ENCODE results near the gene CASQ2. TPM values are rescaled to one million over a fixed set of nuclear protein-coding genes. Genes with fewer than 3 reads are reported as not detected.
A peak's percentile ranks its signal among the peaks of the same experiment; 100 is the strongest.

The CASQ2 gene
- total and polyA plus RNA-seq, 9 of the 15 experiments (the other 6 are each of a cell fraction or from before 2014, with no cell fraction given), result not detected

DNA sequence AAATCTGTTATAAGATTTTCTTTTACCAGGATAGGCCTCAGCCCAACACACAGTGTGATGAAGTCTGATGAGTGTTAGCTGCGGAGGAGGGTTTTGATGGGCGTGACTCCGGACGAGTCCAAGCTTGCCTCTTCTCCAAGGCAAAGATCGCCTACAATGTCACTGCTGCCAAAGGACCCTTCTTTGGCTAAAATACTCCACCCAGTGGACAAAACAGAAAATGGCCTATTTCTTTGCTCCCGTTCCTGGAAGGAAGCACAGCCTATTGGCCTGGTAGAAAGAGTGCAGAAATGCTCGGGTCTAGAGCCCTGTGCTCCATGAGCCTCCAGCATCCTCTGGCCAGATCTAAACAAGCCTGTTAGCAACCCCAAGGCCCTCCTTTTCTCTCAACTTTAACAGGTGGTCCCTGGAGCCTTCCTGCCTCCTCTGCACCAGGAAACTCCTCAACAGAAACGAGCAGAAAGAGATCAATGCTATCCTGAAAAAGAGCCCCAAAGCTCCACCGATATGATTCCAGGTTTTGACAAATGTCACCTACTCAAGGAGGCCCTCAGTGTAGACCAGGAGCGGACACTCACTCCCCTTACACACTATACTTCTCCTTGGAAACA is 3.4 kb upstream of the CASQ2 start (continued):
- TF ChIP-seq ID3 (CRISPR knock-in tag; IDR thresholded peaks at IDR 0.05) (no peak), ID3 (tag; IDR thresholded peaks at IDR 0.05) (no peak), LARP7 (IDR thresholded peaks at IDR 0.05) (no peak), SRSF7 (optimal IDR thresholded peaks at IDR 0.05; ENCODE audit: low read depth, low read length) (no peak), ZNF165 (CRISPR knock-in tag; IDR thresholded peaks at IDR 0.05; ENCODE audit: borderline replicate concordance) (no peak), PKNOX1 (IDR thresholded peaks at IDR 0.05) (peak; percentile 83), DEAF1 (CRISPR knock-in tag; IDR thresholded peaks at IDR 0.05) (peak; percentile 80), BRCA1 (IDR thresholded peaks at IDR 0.05) (no peak), BRCA1 (CRISPR knock-in tag; IDR thresholded peaks at IDR 0.05) (no peak), ZNF589 (CRISPR knock-in tag; IDR thresholded peaks at IDR 0.05; ENCODE audit: low read depth) (no peak), SAP30 (IDR thresholded peaks at IDR 0.05; ENCODE audit: borderline replicate concordance, insufficient read depth, low read depth, low read length, poor library complexity, severe bottlenecking) (no peak)
- TF ChIP-seq, protein P1, sequence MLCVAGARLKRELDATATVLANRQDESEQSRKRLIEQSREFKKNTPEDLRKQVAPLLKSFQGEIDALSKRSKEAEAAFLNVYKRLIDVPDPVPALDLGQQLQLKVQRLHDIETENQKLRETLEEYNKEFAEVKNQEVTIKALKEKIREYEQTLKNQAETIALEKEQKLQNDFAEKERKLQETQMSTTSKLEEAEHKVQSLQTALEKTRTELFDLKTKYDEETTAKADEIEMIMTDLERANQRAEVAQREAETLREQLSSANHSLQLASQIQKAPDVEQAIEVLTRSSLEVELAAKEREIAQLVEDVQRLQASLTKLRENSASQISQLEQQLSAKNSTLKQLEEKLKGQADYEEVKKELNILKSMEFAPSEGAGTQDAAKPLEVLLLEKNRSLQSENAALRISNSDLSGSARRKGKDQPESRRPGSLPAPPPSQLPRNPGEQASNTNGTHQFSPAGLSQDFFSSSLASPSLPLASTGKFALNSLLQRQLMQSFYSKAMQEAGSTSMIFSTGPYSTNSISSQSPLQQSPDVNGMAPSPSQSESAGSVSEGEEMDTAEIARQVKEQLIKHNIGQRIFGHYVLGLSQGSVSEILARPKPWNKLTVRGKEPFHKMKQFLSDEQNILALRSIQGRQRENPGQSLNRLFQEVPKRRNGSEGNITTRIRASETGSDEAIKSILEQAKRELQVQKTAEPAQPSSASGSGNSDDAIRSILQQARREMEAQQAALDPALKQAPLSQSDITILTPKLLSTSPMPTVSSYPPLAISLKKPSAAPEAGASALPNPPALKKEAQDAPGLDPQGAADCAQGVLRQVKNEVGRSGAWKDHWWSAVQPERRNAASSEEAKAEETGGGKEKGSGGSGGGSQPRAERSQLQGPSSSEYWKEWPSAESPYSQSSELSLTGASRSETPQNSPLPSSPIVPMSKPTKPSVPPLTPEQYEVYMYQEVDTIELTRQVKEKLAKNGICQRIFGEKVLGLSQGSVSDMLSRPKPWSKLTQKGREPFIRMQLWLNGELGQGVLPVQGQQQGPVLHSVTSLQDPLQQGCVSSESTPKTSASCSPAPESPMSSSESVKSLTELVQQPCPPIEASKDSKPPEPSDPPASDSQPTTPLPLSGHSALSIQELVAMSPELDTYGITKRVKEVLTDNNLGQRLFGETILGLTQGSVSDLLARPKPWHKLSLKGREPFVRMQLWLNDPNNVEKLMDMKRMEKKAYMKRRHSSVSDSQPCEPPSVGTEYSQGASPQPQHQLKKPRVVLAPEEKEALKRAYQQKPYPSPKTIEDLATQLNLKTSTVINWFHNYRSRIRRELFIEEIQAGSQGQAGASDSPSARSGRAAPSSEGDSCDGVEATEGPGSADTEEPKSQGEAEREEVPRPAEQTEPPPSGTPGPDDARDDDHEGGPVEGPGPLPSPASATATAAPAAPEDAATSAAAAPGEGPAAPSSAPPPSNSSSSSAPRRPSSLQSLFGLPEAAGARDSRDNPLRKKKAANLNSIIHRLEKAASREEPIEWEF (CRISPR knock-in tag; IDR thresholded peaks at IDR 0.05), result no peak
- TF ChIP-seq, protein P2, sequence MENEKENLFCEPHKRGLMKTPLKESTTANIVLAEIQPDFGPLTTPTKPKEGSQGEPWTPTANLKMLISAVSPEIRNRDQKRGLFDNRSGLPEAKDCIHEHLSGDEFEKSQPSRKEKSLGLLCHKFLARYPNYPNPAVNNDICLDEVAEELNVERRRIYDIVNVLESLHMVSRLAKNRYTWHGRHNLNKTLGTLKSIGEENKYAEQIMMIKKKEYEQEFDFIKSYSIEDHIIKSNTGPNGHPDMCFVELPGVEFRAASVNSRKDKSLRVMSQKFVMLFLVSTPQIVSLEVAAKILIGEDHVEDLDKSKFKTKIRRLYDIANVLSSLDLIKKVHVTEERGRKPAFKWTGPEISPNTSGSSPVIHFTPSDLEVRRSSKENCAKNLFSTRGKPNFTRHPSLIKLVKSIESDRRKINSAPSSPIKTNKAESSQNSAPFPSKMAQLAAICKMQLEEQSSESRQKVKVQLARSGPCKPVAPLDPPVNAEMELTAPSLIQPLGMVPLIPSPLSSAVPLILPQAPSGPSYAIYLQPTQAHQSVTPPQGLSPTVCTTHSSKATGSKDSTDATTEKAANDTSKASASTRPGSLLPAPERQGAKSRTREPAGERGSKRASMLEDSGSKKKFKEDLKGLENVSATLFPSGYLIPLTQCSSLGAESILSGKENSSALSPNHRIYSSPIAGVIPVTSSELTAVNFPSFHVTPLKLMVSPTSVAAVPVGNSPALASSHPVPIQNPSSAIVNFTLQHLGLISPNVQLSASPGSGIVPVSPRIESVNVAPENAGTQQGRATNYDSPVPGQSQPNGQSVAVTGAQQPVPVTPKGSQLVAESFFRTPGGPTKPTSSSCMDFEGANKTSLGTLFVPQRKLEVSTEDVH (IDR thresholded peaks at IDR 0.05; ENCODE audit: low read depth, partially characterized antibody), result no peak
- TF ChIP-seq, protein P3, sequence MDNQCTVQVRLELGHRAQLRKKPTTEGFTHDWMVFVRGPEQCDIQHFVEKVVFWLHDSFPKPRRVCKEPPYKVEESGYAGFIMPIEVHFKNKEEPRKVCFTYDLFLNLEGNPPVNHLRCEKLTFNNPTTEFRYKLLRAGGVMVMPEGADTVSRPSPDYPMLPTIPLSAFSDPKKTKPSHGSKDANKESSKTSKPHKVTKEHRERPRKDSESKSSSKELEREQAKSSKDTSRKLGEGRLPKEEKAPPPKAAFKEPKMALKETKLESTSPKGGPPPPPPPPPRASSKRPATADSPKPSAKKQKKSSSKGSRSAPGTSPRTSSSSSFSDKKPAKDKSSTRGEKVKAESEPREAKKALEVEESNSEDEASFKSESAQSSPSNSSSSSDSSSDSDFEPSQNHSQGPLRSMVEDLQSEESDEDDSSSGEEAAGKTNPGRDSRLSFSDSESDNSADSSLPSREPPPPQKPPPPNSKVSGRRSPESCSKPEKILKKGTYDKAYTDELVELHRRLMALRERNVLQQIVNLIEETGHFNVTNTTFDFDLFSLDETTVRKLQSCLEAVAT (IDR thresholded peaks at IDR 0.05), result no peak

Measured in K562 (cell line).